ENCODE data around the gene SLC66A3. TPM values are rescaled to one million over a fixed set of nuclear protein-coding genes. Genes with fewer than 3 reads are reported as not detected.

Gene SLC66A3
- total and polyA plus RNA-seq, 2 donors (not counting 3 experiments of a cell fraction or from before 2014, with no cell fraction given) = 14.3 to 31.4 TPM

DNA sequence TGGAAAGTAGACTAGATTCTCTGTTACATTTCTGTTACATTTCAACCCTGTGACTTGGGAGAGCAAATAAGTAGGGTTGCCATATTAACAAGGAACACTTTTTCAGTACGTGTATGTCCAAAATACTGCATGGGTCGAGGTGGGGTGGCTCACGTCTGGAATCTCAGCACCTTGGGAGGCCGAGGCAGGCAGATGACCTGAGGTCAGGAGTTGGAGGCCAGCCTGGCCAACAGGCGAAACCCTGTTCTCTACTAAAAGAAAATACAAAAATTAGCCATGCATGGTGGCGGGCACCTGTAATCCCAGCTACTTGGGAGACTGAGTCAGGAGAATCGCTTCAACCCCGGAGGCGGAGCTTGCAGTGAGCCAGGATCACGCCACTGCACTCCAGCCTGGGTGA lies 11.2 kb downstream of the SLC66A3 start:
- FAIRE-seq (no peak), DNase-seq (ENCODE audit: low read depth, low spot score) (no peak)
- Histone ChIP-seq H3K4me1 (ENCODE audit: control insufficient read depth, extremely low read depth, insufficient read depth, low read length) (no peaks in the 10 kb centered on the region), H2AFZ (ENCODE audit: low read depth, low read length) (no peak overlapping the region), H3K27me3 (ENCODE audit: control insufficient read depth in 2 of 2, insufficient read depth in 2 of 2, low read length in 2 of 2) (no peaks in the 10 kb centered on the region), H4K20me1 (replicated peaks; ENCODE audit: control insufficient read depth, extremely low read depth, insufficient read depth, low read length) (no peaks in the 10 kb centered on the region), H3K36me3 (ENCODE audit: control insufficient read depth in 2 of 2, extremely low read depth in 1 of 2, insufficient read depth in 2 of 2, low read length in 2 of 2) (no peaks in the 10 kb centered on the region), H3K4me2 (ENCODE audit: insufficient read depth, low read length) (no peak overlapping the region), H3K9ac (replicated peaks; ENCODE audit: extremely low read depth, insufficient read depth, low read length) (no peak overlapping the region), H3K27ac (ENCODE audit: insufficient read depth, low read depth, low read length) (no peak overlapping the region), H3K9me3 (replicated peaks; ENCODE audit: control insufficient read depth, insufficient read depth, low read length) (no peaks in the 10 kb centered on the region), H3K4me3 (replicated peaks in 1 of 3; ENCODE audit: insufficient read depth in 1 of 3, low read depth in 1 of 3, low read length in 3 of 3) (no peak overlapping the region), H3K79me2 (ENCODE audit: control insufficient read depth, insufficient read depth, low read length) (no peaks in the 10 kb centered on the region), H3K9me1 (replicated peaks; ENCODE audit: control insufficient read depth, extremely low read depth, insufficient read depth, low read length) (no peaks in the 10 kb centered on the region)
- ChIA-PET POLR2A (no interaction called here), CTCF (no interaction called here)
- intact Hi-C loops (cut with micrococcal nuclease) = no loop called here
- TF ChIP-seq, protein P1, sequence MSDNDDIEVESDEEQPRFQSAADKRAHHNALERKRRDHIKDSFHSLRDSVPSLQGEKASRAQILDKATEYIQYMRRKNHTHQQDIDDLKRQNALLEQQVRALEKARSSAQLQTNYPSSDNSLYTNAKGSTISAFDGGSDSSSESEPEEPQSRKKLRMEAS (IDR thresholded peaks at IDR 0.05; ENCODE audit: insufficient read depth, insufficient read length) = no peak
- TF ChIP-seq FOS (IDR thresholded peaks at IDR 0.05; ENCODE audit: borderline replicate concordance, insufficient read depth, low read length) (no peak), EZH2 (IDR thresholded peaks at IDR 0.05; ENCODE audit: borderline replicate concordance, low read depth, low read length, severe bottlenecking) (no peak), GATA2 (IDR thresholded peaks at IDR 0.05; ENCODE audit: insufficient read depth, insufficient read length, low read depth, low read length) (no peak), POLR2A (IDR thresholded peaks at IDR 0.05; ENCODE audit: low read depth, low read length) (no peak), POLR2AphosphoS5 (IDR thresholded peaks at IDR 0.05; ENCODE audit: insufficient read depth, low read depth, low read length) (no peak), JUN (IDR thresholded peaks at IDR 0.05; ENCODE audit: borderline replicate concordance, insufficient read depth, insufficient read length, low read depth) (no peak), MYC (IDR thresholded peaks at IDR 0.05; ENCODE audit: low read depth, low read length) (no peak)
- TF ChIP-seq, protein P2, sequence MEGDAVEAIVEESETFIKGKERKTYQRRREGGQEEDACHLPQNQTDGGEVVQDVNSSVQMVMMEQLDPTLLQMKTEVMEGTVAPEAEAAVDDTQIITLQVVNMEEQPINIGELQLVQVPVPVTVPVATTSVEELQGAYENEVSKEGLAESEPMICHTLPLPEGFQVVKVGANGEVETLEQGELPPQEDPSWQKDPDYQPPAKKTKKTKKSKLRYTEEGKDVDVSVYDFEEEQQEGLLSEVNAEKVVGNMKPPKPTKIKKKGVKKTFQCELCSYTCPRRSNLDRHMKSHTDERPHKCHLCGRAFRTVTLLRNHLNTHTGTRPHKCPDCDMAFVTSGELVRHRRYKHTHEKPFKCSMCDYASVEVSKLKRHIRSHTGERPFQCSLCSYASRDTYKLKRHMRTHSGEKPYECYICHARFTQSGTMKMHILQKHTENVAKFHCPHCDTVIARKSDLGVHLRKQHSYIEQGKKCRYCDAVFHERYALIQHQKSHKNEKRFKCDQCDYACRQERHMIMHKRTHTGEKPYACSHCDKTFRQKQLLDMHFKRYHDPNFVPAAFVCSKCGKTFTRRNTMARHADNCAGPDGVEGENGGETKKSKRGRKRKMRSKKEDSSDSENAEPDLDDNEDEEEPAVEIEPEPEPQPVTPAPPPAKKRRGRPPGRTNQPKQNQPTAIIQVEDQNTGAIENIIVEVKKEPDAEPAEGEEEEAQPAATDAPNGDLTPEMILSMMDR (IDR thresholded peaks at IDR 0.05; ENCODE audit: extremely low read depth in 1 of 2, insufficient read depth in 1 of 2, low read depth in 1 of 2, low read length in 2 of 2) = no peak
- BruUV-seq (replicated peaks) = no TSS peak
- dilution Hi-C loops (cut with MboI; ENCODE audit: extremely low pct_ligation_motif_present, low sequenced_read_pairs) = no loop called here
